HG03066 (cell line): ENCODE data around the gene FILIP1L.
"Not testable (repeated sequence)": the region's sequence is repeated elsewhere in the genome, so short reads cannot be mapped to it uniquely, and the experiment has no call there.

Experiments
- ATAC-seq: cut with Tn5 transposase; IDR thresholded peaks from one replicate; pipeline ENCODE4 v1.9.1; 2021; ENCODE audit warnings: low read depth; ENCODE audit not compliant: unreplicated experiment

The FILIP1L gene

DNA sequence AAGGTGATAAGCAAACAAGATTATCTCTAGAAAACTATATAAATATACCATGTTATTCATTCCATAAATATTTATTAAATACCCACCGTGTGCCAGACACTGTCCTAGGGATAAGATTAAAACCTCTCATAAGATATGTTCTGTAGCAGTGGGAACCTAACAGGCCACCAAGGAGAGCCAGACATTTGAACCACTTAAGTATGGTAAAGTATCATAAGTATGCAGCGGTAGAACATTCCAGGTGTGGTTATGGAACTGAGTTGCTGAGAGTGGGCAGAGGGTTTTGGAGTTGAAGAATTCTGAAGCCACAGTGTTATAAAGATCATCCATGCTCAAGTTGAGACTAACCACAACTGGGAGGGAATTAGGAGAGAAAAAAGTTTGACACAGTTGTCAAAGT is 14.7 kb downstream of the FILIP1L start:
- no peak for ATAC-seq

GRCh38 chr3:100098784-100099070 is 15.6 kb downstream of the FILIP1L start:
- no peak for ATAC-seq

DNA sequence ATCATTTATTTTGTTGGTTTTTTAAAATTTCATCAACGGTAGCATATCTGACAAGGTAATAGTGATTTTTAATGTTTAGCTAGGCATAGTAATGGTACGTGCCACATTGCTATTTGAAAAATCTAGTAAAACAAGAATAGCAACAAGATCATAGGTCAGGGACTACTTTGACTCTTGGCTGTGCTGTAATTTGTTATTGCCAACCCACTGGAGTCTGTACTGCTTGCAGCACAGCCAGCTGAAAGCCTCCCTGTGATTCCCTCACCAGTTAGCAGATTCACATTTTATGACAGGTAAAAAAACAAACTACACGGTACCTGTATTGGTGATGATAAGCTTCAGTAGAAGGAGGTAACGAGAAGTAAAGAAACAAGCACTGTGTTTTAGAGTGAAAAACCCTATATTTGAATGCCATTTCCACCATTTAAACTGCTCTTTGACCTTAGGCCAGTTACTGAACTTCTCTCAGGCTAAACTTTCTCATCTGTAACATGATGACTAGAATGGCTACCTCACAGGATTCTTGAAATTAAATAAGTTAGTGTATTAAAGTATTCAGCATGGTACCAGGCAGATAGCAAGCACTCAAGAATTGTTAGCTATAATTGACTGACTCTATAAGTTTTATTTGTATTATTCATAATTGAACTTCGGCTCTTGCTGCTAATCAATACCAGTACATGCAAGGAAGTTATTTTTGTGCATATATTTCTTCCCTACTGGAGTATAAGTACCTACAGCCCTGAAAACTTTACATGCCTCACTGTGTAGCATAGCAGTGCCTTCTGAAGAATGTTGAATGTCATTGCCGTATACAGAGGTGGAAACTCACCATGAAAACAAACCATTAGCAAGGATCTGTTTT is 16.1 kb downstream of the FILIP1L start:
- ATAC-seq = no peak

DNA sequence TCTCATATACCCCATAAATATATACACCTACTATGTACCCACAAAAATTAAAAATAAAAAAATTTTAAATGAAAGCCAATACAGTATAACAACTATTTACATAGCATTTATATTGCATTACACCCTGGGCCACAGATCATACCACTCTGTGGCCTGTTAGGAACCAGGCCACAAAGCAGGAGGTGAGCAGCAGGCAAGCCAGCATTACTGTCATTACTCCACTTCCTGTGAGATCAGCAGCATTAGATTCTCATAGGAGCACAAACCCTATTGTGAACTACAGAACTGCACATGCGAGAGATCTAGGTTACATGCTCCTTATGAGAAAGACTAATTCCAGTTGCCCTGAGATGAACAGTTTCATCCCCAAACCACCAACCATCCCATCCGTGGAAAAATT is 17.4 kb downstream of the FILIP1L start:
- no peak for ATAC-seq

GRCh38 chr3:100096286-100096685 is 18.0 kb downstream of the FILIP1L start:
- ATAC-seq = not testable (repeated sequence)

GRCh38 chr3:100093831-100094230 is 20.5 kb downstream of the FILIP1L start:
- no peak for ATAC-seq

DNA sequence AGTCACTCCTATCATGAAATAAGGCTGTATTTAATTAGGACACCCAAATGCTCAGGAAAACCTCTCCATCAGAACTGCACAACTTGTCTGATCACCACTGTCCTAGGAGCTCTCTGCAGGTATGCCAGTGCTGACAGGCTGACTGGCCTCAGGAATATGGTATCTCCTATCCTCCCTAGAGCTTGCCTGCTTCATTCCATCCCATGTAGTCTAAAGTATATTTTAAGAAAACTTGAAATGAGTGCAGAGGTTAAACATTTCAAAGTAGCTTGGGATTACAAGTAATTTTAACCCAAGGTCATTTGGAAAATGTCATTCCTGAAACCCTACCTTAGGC is 23.7 kb downstream of the FILIP1L start:
- no peak for ATAC-seq

GRCh38 chr3:100089812-100090668 is 24.3 kb downstream of the FILIP1L start:
- ATAC-seq = peak; percentile 53

GRCh38 chr3:100088735-100089368 is 25.4 kb downstream of the FILIP1L start:
- no peak for ATAC-seq

GRCh38 chr3:100087198-100087597 is 27.1 kb downstream of the FILIP1L start:
- ATAC-seq = peak; percentile 88

DNA sequence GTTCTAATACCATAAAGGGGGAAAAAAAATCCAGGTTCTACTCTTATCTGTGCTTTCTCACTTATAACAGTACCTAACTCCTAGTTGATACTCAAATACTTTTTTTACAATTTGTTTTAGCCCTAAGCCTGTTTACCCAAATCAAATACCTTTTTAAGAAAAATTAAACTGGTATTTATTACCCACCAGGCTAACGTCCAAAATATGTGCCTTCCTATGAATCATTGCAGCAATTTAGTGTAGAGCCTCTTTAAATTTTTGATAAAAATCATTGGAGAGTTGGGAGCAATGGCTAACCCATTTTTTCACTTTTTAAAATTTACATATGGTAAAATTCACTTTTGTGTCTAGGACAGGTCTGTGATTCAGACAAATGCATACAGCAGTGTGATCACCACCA is 27.9 kb downstream of the FILIP1L start:
- no peak for ATAC-seq

- ATAC-seq = no peak
Observed at GRCh38 chr3:100084100-100084806, 30.0 kb downstream of the FILIP1L start.

DNA sequence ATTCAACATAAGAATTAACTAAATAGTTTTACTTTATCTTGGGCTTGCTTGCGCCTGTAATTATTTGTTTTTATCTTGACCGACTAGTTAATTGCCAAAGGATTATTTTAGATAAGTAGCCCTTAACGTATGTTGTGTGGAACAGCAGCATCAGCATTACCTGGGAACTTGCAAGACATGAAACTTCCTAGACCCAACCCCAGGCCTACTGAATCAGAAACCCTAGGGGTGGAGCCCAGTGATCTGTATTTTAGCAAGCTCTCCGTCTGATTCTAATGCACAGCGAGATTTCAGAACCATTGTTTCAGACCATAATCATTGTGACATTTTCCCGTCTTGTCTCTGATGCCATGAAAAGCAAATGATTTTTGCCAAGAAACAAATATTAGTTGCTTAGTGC is 31.1 kb downstream of the FILIP1L start:
- no peak for ATAC-seq

GRCh38 chr3:100082714-100083113 is 31.6 kb downstream of the FILIP1L start:
- ATAC-seq = no peak

- no peak for ATAC-seq
Observed at GRCh38 chr3:100081986-100082692, 32.2 kb downstream of the FILIP1L start.

DNA sequence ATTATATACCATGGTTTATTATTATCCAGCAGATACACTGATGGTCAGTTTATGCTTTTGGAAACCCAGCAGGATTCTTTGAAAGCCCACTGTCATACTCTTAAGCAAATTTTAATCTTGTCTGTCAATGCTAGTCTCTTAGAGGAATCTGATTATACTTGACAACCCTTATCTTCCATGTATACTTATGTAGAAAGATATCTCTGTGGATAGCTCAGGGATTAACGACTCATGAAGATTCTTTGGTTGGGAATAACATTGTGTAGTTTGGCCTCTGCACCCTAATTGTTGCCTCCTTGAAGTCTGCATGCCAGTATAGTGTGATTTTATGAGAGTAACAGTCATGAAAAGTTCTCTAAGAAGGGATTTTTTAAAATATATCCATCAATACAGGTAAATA is 33.0 kb downstream of the FILIP1L start:
- no peak for ATAC-seq

DNA sequence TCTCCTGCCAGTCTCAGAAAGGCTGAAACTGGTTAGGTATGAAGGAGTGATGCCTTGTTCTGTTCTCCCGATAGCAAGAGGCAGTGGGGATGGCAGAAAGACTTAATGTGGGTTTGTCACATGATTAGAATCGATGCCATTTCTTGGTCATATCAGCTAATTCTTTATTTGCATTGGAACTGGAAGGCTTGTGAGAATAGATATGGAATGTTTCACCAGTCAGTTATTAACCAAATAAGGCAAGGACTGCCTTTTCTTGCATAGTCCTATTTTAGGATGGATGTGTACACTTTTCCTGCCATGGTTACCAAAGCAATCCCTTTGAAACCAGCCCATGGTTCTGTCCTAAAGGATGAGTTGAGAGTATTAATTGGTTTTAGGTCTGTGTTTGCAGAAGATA is 33.7 kb downstream of the FILIP1L start:
- ATAC-seq = no peak

- ATAC-seq = no peak
Observed at GRCh38 chr3:100079328-100079727, 35.0 kb downstream of the FILIP1L start.

- no peak for ATAC-seq
Observed at GRCh38 chr3:100076731-100077529, 37.4 kb downstream of the FILIP1L start.
